K562 (cell line): ENCODE results near the gene NRIP2. TPM values are rescaled to one million over a fixed set of nuclear protein-coding genes. Genes with fewer than 3 reads are reported as not detected.

Source experiments
- ATAC-seq: fragments of 200-7000 bp; cut with Tn5 transposase; 3 replicates; pipeline ENCODE4 v1.9.1; 2020; ENCODE audit warnings: moderate library complexity
- BruUV-seq: library from RNA; stranded (reverse); fragments of 400-500 nt; replicated peaks from 2 replicates; lab custom pipeline; 2021; lab: Mats Ljungman, UMichigan
- CTCF ChIA-PET: fragments of 300-600 bp; formaldehyde crosslinking; extraction: SDS; loops from one replicate; lab custom pipeline; 2021; ENCODE audit warnings: low intra/inter-chr PET ratio; lab: Yijun Ruan, JAX
- POLR2A ChIA-PET: fragments of 300-600, 350-650 bp; sonication (Branson Sonifier 250); formaldehyde crosslinking; extraction: SDS; loops from one replicate; lab custom pipeline; 2021; ENCODE audit warnings: antibody characterized with exemption, inconsistent platforms; lab: Yijun Ruan, JAX
- DNase-seq, 4 experiments: peaks; one replicate each; pipeline versions ENCODE4 v3.0.0 to v3.0.0-alpha.2; 2011 to 2018; ENCODE audit warnings: low spot score in 3 of 4, mixed read lengths in 3 of 4; ENCODE audit errors: extremely low read depth in 1 of 4
- FAIRE-seq: peaks from 2 replicates; lab custom pipeline; 2011; peaks lifted over from hg19 to GRCh38; lab: Jason Lieb, UNC
- H2AFZ ChIP-seq: 2 replicates; pipeline ENCODE4 v1.6.0; 2011; ENCODE audit warnings: low read depth, low read length, control low read depth, inconsistent platforms
- H3K27ac ChIP-seq: fragments of 200-600 bp; 3 replicates; pipeline ENCODE4 v1.8.0; 2011; ENCODE audit warnings: low read depth, mild to moderate bottlenecking, control low read depth, inconsistent platforms, low read length, moderate library complexity, mixed read lengths; ENCODE audit errors: extremely low read depth
- H3K27me3 ChIP-seq, 2 experiments: fragments of 300-600 bp in 1 of 2; 2 replicates in 1 of 2; 3 replicates in 1 of 2; pipeline versions ENCODE4 v1.6.0 to v1.8.0; 2011; ENCODE audit warnings: inconsistent platforms in 2 of 2, low read length in 2 of 2, mild to moderate bottlenecking in 1 of 2, mixed read lengths in 1 of 2, moderate library complexity in 1 of 2; ENCODE audit not compliant: control insufficient read depth in 2 of 2, insufficient read depth in 2 of 2
- H3K36me3 ChIP-seq: fragments of 300-600 bp; 3 replicates; pipeline ENCODE4 v1.8.0; 2011; ENCODE audit warnings: mild to moderate bottlenecking, low read length, inconsistent platforms; ENCODE audit not compliant: control insufficient read depth, insufficient read depth
- H3K4me1 ChIP-seq, 2 experiments: fragments of 200-600 bp in 1 of 2; replicated peaks in 1 of 2; 2 replicates in 1 of 2; 3 replicates in 1 of 2; pipeline versions ENCODE4 v1.5.1 to v1.8.0; 2011; ENCODE audit warnings: inconsistent platforms in 2 of 2, low read length in 2 of 2, mild to moderate bottlenecking in 1 of 2, mixed read lengths in 1 of 2, moderate library complexity in 1 of 2; ENCODE audit not compliant: control insufficient read depth in 2 of 2, insufficient read depth in 2 of 2
- H3K4me2 ChIP-seq: 2 replicates; pipeline ENCODE4 v1.6.1; 2011; ENCODE audit warnings: low read length, control low read depth, inconsistent platforms, mixed read lengths; ENCODE audit not compliant: insufficient read depth
- H3K4me3 ChIP-seq: fragments of 200-600 bp; sonication (generic), shearing (Covaris generic); 2 replicates; pipeline ENCODE4 v1.5.1; 2016; ENCODE audit warnings: control low read depth, inconsistent platforms
- H3K79me2 ChIP-seq: fragments of 200-600 bp; 3 replicates; pipeline ENCODE4 v1.8.0; 2011; ENCODE audit warnings: low read length, inconsistent platforms; ENCODE audit not compliant: control insufficient read depth, insufficient read depth
- H3K9ac ChIP-seq, 2 experiments: 2 replicates each; pipeline versions ENCODE4 v1.6.0 to v1.6.1; 2011; ENCODE audit warnings: low read depth in 2 of 2, low read length in 2 of 2, control low read depth in 1 of 2, inconsistent platforms in 1 of 2, mild to moderate bottlenecking in 1 of 2, mixed read lengths in 1 of 2; ENCODE audit not compliant: insufficient read depth in 1 of 2
- H3K9me1 ChIP-seq: one replicate; pipeline ENCODE4 v1.6.0; 2011; ENCODE audit warnings: inconsistent platforms, mild to moderate bottlenecking, low read length, moderate library complexity; ENCODE audit not compliant: control insufficient read depth, insufficient read depth
- H3K9me3 ChIP-seq: replicated peaks from 2 replicates; pipeline ENCODE4 v1.5.1; 2011; ENCODE audit warnings: low read depth, low read length, inconsistent platforms; ENCODE audit not compliant: control insufficient read depth, insufficient read depth
- H4K20me1 ChIP-seq: replicated peaks from 2 replicates; pipeline ENCODE4 v1.6.1; 2011; ENCODE audit warnings: low read length, inconsistent platforms, mixed read lengths; ENCODE audit not compliant: control insufficient read depth, insufficient read depth
- FOXA3 ChIP-seq, 2 experiments: fragments of 450-650 bp in 1 of 2; sonication (generic) in 1 of 2; formaldehyde crosslinking; IDR thresholded peaks in 1 of 2; conservative IDR thresholded peaks in 1 of 2; 2 replicates each; pipeline versions ENCODE4 v1.4.0 to v1.8.0; 2020 to 2022; ENCODE audit warnings: mild to moderate bottlenecking in 2 of 2, missing genetic modification reagents in 1 of 2
- WHSC1 ChIP-seq: IDR thresholded peaks from one replicate; pipeline ENCODE4 v1.6.1; 2012; ENCODE audit warnings: low read length, control low read depth, inconsistent platforms
- ZFP30 ChIP-seq: fragments of 250-450 bp; sonication (Bioruptor Pico); IDR thresholded peaks from 2 replicates; pipeline ENCODE4 v1.8.0; 2022; ENCODE audit warnings: moderate library complexity, mild to moderate bottlenecking, inconsistent platforms, borderline replicate concordance
- WGBS: fragments of 100-300 bp; shearing (Covaris generic); methylation state at CpG from one replicate; pipeline ENCODE4 v1.1.6; 2016; ENCODE audit warnings: low coverage, mixed read lengths; ENCODE audit not compliant: insufficient coverage; ENCODE audit errors: missing lambda C conversion rate; 5-methylcytosine and 5-hydroxymethylcytosine counted together
- in situ Hi-C: fragments of 300-500 bp; cut with MboI; formaldehyde crosslinking; loops from 4 replicates; pipeline ENCODE4 v1.15.0; 2018; ENCODE audit warnings: inconsistent platforms, mixed read lengths
- intact Hi-C: fragments of 100-400 bp; cut with micrococcal nuclease; formaldehyde crosslinking; loops from 2 replicates; pipeline ENCODE4 v1.14.2; 2022
- polyA plus RNA-seq, 8 experiments: library from polyadenylated mRNA; depleted of rRNA in 4 of 8; stranded (reverse) in 5 of 8; unstranded in 3 of 8; fragments of >200 nt; fragmentation: Nextera tagmentation in 2 of 8; fragmentation: Illumina TruSeq in 1 of 8; extraction: Ambion mirVana in 2 of 8; extraction: Trizol in 1 of 8; gene quantifications; 2 replicates each; pipeline versions ENCODE4 v1.2.1 to v1.2.3, GENCODE V29; 2011 to 2014; ENCODE audit warnings: inconsistent platforms in 1 of 8, missing spikeins in 1 of 8
- total RNA-seq, 7 experiments: library from RNA; depleted of rRNA in 6 of 7; stranded (reverse); fragments of >200 nt in 6 of 7; fragmentation: Illumina TruSeq in 2 of 7; extraction: Trizol in 2 of 7; gene quantifications; 2 replicates each; pipeline versions ENCODE4 v1.2.1 to v1.2.3, GENCODE V29; 2011 to 2021; ENCODE audit warnings: low replicate concordance in 1 of 7

The NRIP2 gene
- total and polyA plus RNA-seq, 9 of the 15 experiments (the other 6 are each of a cell fraction or from before 2014, with no cell fraction given), result 0.07 to 0.10 TPM; not detected in 7

GRCh38 chr12:2791089-2791488 is 43.7 kb downstream of the NRIP2 start (continued):
- TF ChIP-seq WHSC1, result no peak

- H3K4me3 ChIP-seq, result no peak overlapping the region
- TF ChIP-seq FOXA3 (CRISPR knock-in tag; conservative IDR thresholded peaks at IDR 0.05 in 1 of 2, IDR thresholded peaks at IDR 0.05 in 1 of 2) (0 out of 4 replicates have a peak, but pooled peaks of 1 of the 2 experiments have one; percentile 12), ZFP30 (CRISPR knock-in tag) (no peak)
- no peaks in the 10 kb centered on the region for H3K9me3 ChIP-seq
- BruUV-seq, result no TSS peak
- FAIRE-seq, result no peak
- ChIA-PET POLR2A (interaction anchor here (0.7 to 0.9 kb wide), 2 partner anchors 10 to 12 kb away, joined by 3 to 4 read pairs; partner anchors contain the start of gene FKBP4), CTCF (interaction anchor here (1.1 kb wide), 1 partner anchor 256 kb away, joined by 3 read pairs; no protein-coding TSS in a partner anchor)
- no peaks in the 10 kb centered on the region for H3K79me2 ChIP-seq
- intact Hi-C loops (no loop called here), in situ Hi-C loops (no loop called here)
- peaks cover 2 to 4% of the 10 kb centered on the region in 2 experiments; a peak in 2 of 5 replicates for H3K4me1 ChIP-seq
- WGBS, result 5% methylated on average over 5 of the region's 5 CpGs
- DNase-seq, result no peak
- H2AFZ ChIP-seq, result no peak overlapping the region
- no peak overlapping the region for H3K4me2 ChIP-seq
- no peaks in the 10 kb centered on the region for H3K9me1 ChIP-seq
- H4K20me1 ChIP-seq, result no peaks in the 10 kb centered on the region
- no peak overlapping the region for H3K27ac ChIP-seq
- H3K36me3 ChIP-seq, result no peaks in the 10 kb centered on the region
- no peak for ATAC-seq
- H3K9ac ChIP-seq, result no peak overlapping the region
- peaks cover 16 to 20% of the 10 kb centered on the region in 2 experiments; a peak in 3 of 5 replicates for H3K27me3 ChIP-seq
Measured at GRCh38 chr12:2785017-2785416, 49.8 kb downstream of the NRIP2 start.
